Liver (tissue), 9 donors: Measurements from ENCODE around the gene VTCN1. TPM values are rescaled to one million over a fixed set of nuclear protein-coding genes. Genes with fewer than 3 reads are reported as not detected.
"Not testable (repeated sequence)": the region's sequence is repeated elsewhere in the genome, so short reads cannot be mapped to it uniquely, and the experiment has no call there.

Experiments
- DNase-seq: peaks from one replicate; pipeline ENCODE4 v3.0.0-alpha.2; 2017; ENCODE audit warnings: low spot score
- H3K27ac ChIP-seq, 2 donors: one replicate each; pipeline ENCODE4 v1.7.0; 2013; ENCODE audit warnings: inconsistent platforms in 2 of 2, low read length in 2 of 2, control low read depth in 1 of 2, low read depth in 1 of 2, mild to moderate bottlenecking in 1 of 2
- H3K27me3 ChIP-seq, 4 donors: one replicate each; pipeline versions ENCODE4 v1.6.1 to v1.7.0; 2013; ENCODE audit warnings: low read length in 3 of 4, inconsistent platforms in 1 of 4, mild to moderate bottlenecking in 1 of 4, moderate library complexity in 1 of 4; ENCODE audit not compliant: control insufficient read depth in 4 of 4, insufficient read depth in 4 of 4
- H3K36me3 ChIP-seq, 4 donors: one replicate each; pipeline versions ENCODE4 v1.6.1 to v1.7.0; 2013; ENCODE audit warnings: low read length in 3 of 4, mild to moderate bottlenecking in 3 of 4, low read depth in 1 of 4, moderate library complexity in 1 of 4; ENCODE audit not compliant: control insufficient read depth in 4 of 4, insufficient read depth in 3 of 4
- H3K4me1 ChIP-seq, 4 donors: one replicate each; pipeline versions ENCODE4 v1.6.1 to v1.7.0; 2013; ENCODE audit warnings: low read length in 3 of 4, mild to moderate bottlenecking in 3 of 4, moderate library complexity in 1 of 4; ENCODE audit not compliant: control insufficient read depth in 4 of 4, insufficient read depth in 4 of 4
- H3K4me3 ChIP-seq, 3 donors: one replicate each; pipeline versions ENCODE4 v1.6.1 to v1.7.0; 2013; ENCODE audit warnings: low read length in 3 of 3, control low read depth in 1 of 3, low read depth in 1 of 3, mild to moderate bottlenecking in 1 of 3
- H3K9ac ChIP-seq, 2 donors: one replicate each; pipeline ENCODE4 v1.7.0; 2013; ENCODE audit warnings: low read length in 2 of 2, mild to moderate bottlenecking in 2 of 2, moderate library complexity in 2 of 2, control low read depth in 1 of 2, low read depth in 1 of 2
- H3K9me3 ChIP-seq, 4 donors: one replicate each; pipeline versions ENCODE4 v1.6.1 to v1.7.0; 2013; ENCODE audit warnings: low read length in 3 of 4; ENCODE audit not compliant: control insufficient read depth in 4 of 4
- EGR1 ChIP-seq, 2 donors: IDR thresholded peaks; 2 replicates each; pipeline ENCODE4 v1.6.1; 2016 to 2018; ENCODE audit warnings: antibody characterized with exemption in 2 of 2, low read depth in 2 of 2
- FOXA1 ChIP-seq: IDR thresholded peaks from 2 replicates; pipeline ENCODE4 v1.6.1; 2016; ENCODE audit warnings: antibody characterized with exemption
- FOXA2 ChIP-seq: IDR thresholded peaks from 2 replicates; pipeline ENCODE4 v1.6.1; 2016; ENCODE audit warnings: antibody characterized with exemption
- GABPA ChIP-seq, 2 donors: IDR thresholded peaks in 1 of 2; conservative IDR thresholded peaks in 1 of 2; 2 replicates each; pipeline ENCODE4 v1.6.1; 2016; ENCODE audit warnings: antibody characterized with exemption in 2 of 2, mild to moderate bottlenecking in 1 of 2, moderate library complexity in 1 of 2
- HNF4A ChIP-seq, 2 donors: conservative IDR thresholded peaks; 2 replicates each; pipeline ENCODE4 v1.6.1; 2016; ENCODE audit warnings: antibody characterized with exemption in 2 of 2, mild to moderate bottlenecking in 2 of 2
- HNF4G ChIP-seq: IDR thresholded peaks from 2 replicates; pipeline ENCODE4 v1.6.1; 2016; ENCODE audit warnings: antibody characterized with exemption
- JUND ChIP-seq, 2 donors: IDR thresholded peaks; 2 replicates each; pipeline ENCODE4 v1.6.1; 2016; ENCODE audit warnings: antibody characterized with exemption in 2 of 2
- MAX ChIP-seq: IDR thresholded peaks from 2 replicates; pipeline ENCODE4 v1.6.1; 2016; ENCODE audit warnings: antibody characterized with exemption
- NR2F2 ChIP-seq: IDR thresholded peaks from 2 replicates; pipeline ENCODE4 v1.6.1; 2016; ENCODE audit warnings: antibody characterized with exemption
- RAD21 ChIP-seq, 2 donors: IDR thresholded peaks; 2 replicates each; pipeline ENCODE4 v1.6.1; 2016; ENCODE audit warnings: antibody characterized with exemption in 2 of 2, mild to moderate bottlenecking in 2 of 2
- RXRA ChIP-seq, 2 donors: IDR thresholded peaks; 2 replicates each; pipeline ENCODE4 v1.6.1; 2017 to 2018; ENCODE audit warnings: antibody characterized with exemption in 2 of 2, mild to moderate bottlenecking in 1 of 2
- SP1 ChIP-seq: IDR thresholded peaks from 2 replicates; pipeline ENCODE4 v1.6.1; 2018; ENCODE audit warnings: antibody characterized with exemption, mild to moderate bottlenecking
- TAF1 ChIP-seq: conservative IDR thresholded peaks from 2 replicates; pipeline ENCODE4 v1.6.1; 2016; ENCODE audit warnings: antibody characterized with exemption, mild to moderate bottlenecking
- YY1 ChIP-seq: IDR thresholded peaks from 2 replicates; pipeline ENCODE4 v1.6.1; 2016; ENCODE audit warnings: antibody characterized with exemption, mild to moderate bottlenecking
- WGBS: extraction: QIAGEN DNeasy Blood & Tissue Kit; methylation state at CpG from one replicate; pipeline ENCODE4 v1.1.7; 2013; 5-methylcytosine and 5-hydroxymethylcytosine counted together
- polyA plus RNA-seq, 2 donors: library from polyadenylated mRNA; stranded (reverse) in 1 of 2; unstranded in 1 of 2; fragments of 200-250 nt in 1 of 2; fragments of >200 nt in 1 of 2; fragmentation: Nextera tagmentation in 1 of 2; extraction: Ambion mirVana in 1 of 2; gene quantifications; one replicate each; pipeline versions ENCODE4 v1.2.1 to v1.2.3, GENCODE V29; 2013 to 2015
- total RNA-seq, 2 donors: library from RNA; depleted of rRNA; stranded (reverse); fragments of >200 nt; gene quantifications; one replicate each; pipeline ENCODE4 v1.2.3, GENCODE V29; 2014
- TF ChIP-seq, protein P1 (sequence below): IDR thresholded peaks from 2 replicates; pipeline ENCODE4 v1.6.1; 2016; ENCODE audit warnings: antibody characterized with exemption
- TF ChIP-seq, protein P2 (sequence below): fragments of 150-350 bp; IDR thresholded peaks from 2 replicates; pipeline ENCODE4 v1.5.1; 2017; ENCODE audit warnings: improper control_type of control experiment, low read depth, low read length; ENCODE audit not compliant: missing input control
- TF ChIP-seq, protein P3 (sequence below): IDR thresholded peaks from 2 replicates; pipeline ENCODE4 v1.6.1; 2016; ENCODE audit warnings: antibody characterized with exemption
- TF ChIP-seq, protein P4 (sequence below): IDR thresholded peaks from 2 replicates; pipeline ENCODE4 v1.6.1; 2016; ENCODE audit warnings: antibody characterized with exemption, mild to moderate bottlenecking
- donor health status: healthy.
- donor health status: healthy.
- donor health status: healthy.
- donor health status: healthy.
- donor health status: healthy.

Gene VTCN1
- total and polyA plus RNA-seq, 4 donors, result 0.28 to 1.0 (median 0.45) TPM

DNA sequence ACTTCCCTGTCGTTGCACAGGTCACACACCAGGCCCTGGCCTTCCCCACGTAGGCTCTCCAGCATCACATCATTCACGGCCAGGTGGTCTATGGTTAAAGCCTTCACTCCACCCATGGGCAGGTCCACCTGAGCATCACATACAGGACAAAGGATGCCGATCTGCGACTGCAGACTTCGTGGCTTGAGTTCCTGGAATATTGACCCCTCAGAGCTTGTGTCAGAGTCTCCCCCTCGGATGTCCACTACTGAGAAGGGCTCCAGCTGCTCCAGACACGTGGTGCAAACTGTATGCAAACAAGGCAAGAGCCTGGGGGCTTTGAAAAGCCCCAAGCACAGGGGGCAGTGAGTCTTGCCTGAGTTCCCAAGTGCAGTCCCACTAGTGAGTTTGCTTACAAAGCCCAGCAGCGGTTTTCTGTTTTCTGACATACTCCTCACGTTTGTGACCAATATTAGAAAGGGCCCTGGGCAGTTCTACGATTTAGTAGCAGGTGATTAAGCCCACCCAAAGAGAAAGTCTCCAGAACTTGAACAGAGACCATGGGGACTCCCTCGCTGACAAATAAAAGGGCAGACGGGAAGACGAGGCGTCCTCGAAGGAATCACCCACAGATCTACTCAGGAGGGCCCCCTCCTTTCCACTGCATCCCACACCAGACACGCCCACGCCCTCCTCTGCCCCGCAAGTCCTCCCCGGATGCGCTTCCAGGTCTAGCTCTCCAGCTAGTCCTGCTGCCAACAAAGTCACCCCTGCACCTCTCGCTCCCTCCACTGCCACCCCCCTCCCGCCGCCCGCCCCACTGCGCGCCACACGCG, 89.7 kb downstream of the VTCN1 start:
- Histone ChIP-seq H3K27me3 (no peaks in the 10 kb centered on the region), H3K9me3 (no peaks in the 10 kb centered on the region), H3K4me1 (peaks cover 5 to 30% (median 17%) of the 10 kb centered on the region in 4 donors), H3K27ac (no peak overlapping the region), H3K36me3 (no peaks in the 10 kb centered on the region), H3K4me3 (peak overlapping the region; percentile 47 to 79 (median 70)), H3K9ac (peak overlapping the region in 1 of 2 donors; percentile 46)
- no peak for DNase-seq
- TF ChIP-seq FOXA2 (no peak), TAF1 (no peak), MAX (no peak), RAD21 (IDR thresholded peaks at IDR 0.05) (no peak), YY1 (no peak), FOXA1 (no peak), GABPA (IDR thresholded peaks at IDR 0.05 in 1 of 2, conservative IDR thresholded peaks at IDR 0.05 in 1 of 2) (no peak), HNF4A (conservative IDR thresholded peaks at IDR 0.05) (no peak), NR2F2 (no peak), RXRA (IDR thresholded peaks at IDR 0.05) (no peak), EGR1 (IDR thresholded peaks at IDR 0.05; ENCODE audit: low read depth in 2 of 2) (no peak), JUND (IDR thresholded peaks at IDR 0.05) (no peak), SP1 (no peak), HNF4G (no peak)
- TF ChIP-seq, protein P1, sequence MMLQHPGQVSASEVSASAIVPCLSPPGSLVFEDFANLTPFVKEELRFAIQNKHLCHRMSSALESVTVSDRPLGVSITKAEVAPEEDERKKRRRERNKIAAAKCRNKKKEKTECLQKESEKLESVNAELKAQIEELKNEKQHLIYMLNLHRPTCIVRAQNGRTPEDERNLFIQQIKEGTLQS, result no peak
- TF ChIP-seq, protein P2, sequence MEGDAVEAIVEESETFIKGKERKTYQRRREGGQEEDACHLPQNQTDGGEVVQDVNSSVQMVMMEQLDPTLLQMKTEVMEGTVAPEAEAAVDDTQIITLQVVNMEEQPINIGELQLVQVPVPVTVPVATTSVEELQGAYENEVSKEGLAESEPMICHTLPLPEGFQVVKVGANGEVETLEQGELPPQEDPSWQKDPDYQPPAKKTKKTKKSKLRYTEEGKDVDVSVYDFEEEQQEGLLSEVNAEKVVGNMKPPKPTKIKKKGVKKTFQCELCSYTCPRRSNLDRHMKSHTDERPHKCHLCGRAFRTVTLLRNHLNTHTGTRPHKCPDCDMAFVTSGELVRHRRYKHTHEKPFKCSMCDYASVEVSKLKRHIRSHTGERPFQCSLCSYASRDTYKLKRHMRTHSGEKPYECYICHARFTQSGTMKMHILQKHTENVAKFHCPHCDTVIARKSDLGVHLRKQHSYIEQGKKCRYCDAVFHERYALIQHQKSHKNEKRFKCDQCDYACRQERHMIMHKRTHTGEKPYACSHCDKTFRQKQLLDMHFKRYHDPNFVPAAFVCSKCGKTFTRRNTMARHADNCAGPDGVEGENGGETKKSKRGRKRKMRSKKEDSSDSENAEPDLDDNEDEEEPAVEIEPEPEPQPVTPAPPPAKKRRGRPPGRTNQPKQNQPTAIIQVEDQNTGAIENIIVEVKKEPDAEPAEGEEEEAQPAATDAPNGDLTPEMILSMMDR, result no peak
- TF ChIP-seq, protein P3, sequence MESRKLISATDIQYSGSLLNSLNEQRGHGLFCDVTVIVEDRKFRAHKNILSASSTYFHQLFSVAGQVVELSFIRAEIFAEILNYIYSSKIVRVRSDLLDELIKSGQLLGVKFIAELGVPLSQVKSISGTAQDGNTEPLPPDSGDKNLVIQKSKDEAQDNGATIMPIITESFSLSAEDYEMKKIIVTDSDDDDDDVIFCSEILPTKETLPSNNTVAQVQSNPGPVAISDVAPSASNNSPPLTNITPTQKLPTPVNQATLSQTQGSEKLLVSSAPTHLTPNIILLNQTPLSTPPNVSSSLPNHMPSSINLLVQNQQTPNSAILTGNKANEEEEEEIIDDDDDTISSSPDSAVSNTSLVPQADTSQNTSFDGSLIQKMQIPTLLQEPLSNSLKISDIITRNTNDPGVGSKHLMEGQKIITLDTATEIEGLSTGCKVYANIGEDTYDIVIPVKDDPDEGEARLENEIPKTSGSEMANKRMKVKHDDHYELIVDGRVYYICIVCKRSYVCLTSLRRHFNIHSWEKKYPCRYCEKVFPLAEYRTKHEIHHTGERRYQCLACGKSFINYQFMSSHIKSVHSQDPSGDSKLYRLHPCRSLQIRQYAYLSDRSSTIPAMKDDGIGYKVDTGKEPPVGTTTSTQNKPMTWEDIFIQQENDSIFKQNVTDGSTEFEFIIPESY, result no peak
- TF ChIP-seq, protein P4, sequence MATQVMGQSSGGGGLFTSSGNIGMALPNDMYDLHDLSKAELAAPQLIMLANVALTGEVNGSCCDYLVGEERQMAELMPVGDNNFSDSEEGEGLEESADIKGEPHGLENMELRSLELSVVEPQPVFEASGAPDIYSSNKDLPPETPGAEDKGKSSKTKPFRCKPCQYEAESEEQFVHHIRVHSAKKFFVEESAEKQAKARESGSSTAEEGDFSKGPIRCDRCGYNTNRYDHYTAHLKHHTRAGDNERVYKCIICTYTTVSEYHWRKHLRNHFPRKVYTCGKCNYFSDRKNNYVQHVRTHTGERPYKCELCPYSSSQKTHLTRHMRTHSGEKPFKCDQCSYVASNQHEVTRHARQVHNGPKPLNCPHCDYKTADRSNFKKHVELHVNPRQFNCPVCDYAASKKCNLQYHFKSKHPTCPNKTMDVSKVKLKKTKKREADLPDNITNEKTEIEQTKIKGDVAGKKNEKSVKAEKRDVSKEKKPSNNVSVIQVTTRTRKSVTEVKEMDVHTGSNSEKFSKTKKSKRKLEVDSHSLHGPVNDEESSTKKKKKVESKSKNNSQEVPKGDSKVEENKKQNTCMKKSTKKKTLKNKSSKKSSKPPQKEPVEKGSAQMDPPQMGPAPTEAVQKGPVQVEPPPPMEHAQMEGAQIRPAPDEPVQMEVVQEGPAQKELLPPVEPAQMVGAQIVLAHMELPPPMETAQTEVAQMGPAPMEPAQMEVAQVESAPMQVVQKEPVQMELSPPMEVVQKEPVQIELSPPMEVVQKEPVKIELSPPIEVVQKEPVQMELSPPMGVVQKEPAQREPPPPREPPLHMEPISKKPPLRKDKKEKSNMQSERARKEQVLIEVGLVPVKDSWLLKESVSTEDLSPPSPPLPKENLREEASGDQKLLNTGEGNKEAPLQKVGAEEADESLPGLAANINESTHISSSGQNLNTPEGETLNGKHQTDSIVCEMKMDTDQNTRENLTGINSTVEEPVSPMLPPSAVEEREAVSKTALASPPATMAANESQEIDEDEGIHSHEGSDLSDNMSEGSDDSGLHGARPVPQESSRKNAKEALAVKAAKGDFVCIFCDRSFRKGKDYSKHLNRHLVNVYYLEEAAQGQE, result no peak
- 24% methylated on average over 29 of the region's 29 CpGs for WGBS

GRCh38 chr1:117119144-117119543, 91.6 kb downstream of the VTCN1 start:
- H3K27me3 ChIP-seq, H3K4me3 ChIP-seq, DNase-seq, H3K36me3 ChIP-seq, H3K9me3 ChIP-seq, H3K9ac ChIP-seq, H3K27ac ChIP-seq: not testable (repeated sequence)
- H3K4me1 ChIP-seq, result peaks cover 5 to 30% (median 17%) of the 10 kb centered on the region in 4 donors
- WGBS, result 97% methylated on average over 10 of the region's 10 CpGs
